CD4-positive, alpha-beta T cell treated with Interleukin-12 subunit alpha and Interleukin-12 subunit beta, for 1 hour (primary cell): ENCODE measurements around the gene LST1.

Experiments
- DNase-seq: peaks from one replicate; pipeline ENCODE4 v3.0.0-alpha.2; 2020

Gene LST1

GRCh38 chr6:31560697-31561058 is 25.4 kb upstream of the LST1 start:
- no peak for DNase-seq

DNA sequence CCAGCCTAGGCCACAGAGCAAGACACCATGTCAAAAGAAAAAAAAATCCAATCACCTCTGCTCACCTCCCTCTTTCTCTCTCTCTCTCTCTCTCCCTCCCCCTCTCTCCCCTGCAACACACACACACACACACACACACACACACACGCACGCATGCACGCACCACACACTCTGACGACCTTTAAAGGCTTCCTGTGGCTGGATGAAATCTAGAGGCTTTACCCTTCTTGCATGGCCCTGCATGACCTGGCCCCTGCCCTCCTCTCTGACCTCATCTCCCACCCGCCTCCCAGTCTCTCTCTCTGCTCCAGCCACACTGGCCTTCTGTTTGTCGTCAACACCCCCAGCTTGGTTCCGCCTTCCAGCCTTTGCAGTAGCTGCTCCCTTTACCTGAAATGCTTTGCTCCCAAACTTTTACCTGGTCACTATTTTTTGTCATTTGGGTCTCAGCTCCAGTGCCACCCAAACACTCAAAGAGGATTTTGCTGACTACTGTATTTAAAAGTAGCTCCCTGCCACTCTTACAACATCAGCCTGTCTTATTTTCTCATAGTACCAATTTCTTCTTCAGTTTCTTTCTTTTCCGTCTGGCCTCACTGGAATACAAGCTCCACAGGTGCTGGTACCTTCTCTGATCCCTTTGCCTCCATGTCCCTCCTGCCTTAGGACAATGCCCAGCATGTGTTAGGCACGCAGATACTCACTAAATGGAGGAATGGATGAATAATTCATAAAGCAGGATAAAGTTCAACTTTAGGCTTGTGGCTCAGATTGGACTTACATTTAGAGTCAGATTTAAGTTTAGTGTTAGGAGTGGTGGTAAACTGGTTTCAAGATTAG is 18.3 kb upstream of the LST1 start:
- DNase-seq: peak; percentile 50

GRCh38 chr6:31568537-31568961 is 17.5 kb upstream of the LST1 start:
- peak; percentile 88 for DNase-seq

- DNase-seq: no peak
Measured at GRCh38 chr6:31569861-31570536, 16.1 kb upstream of the LST1 start.

DNA sequence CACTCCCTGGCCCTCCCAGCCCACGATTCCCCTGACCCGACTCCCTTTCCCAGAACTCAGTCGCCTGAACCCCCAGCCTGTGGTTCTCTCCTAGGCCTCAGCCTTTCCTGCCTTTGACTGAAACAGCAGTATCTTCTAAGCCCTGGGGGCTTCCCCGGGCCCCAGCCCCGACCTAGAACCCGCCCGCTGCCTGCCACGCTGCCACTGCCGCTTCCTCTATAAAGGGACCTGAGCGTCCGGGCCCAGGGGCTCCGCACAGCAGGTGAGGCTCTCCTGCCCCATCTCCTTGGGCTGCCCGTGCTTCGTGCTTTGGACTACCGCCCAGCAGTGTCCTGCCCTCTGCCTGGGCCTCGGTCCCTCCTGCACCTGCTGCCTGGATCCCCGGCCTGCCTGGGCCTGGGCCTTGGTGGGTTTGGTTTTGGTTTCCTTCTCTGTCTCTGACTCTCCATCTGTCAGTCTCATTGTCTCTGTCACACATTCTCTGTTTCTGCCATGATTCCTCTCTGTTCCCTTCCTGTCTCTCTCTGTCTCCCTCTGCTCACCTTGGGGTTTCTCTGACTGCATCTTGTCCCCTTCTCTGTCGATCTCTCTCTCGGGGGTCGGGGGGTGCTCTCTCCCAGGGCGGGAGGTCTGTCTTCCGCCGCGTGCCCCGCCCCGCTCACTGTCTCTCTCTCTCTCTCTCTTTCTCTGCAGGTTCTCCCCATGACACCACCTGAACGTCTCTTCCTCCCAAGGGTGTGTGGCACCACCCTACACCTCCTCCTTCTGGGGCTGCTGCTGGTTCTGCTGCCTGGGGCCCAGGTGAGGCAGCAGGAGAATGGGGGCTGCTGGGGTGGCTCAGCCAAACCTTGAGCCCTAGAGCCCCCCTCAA is 13.8 kb upstream of the LST1 start, which contains the start of gene LTA:
Gene LTA, plus strand, starts transcription at position 249 of the 871 bp plus-strand sequence. Its CDS starts 454 bp downstream, at position 703.
- DNase-seq: peak; percentile 83

DNA sequence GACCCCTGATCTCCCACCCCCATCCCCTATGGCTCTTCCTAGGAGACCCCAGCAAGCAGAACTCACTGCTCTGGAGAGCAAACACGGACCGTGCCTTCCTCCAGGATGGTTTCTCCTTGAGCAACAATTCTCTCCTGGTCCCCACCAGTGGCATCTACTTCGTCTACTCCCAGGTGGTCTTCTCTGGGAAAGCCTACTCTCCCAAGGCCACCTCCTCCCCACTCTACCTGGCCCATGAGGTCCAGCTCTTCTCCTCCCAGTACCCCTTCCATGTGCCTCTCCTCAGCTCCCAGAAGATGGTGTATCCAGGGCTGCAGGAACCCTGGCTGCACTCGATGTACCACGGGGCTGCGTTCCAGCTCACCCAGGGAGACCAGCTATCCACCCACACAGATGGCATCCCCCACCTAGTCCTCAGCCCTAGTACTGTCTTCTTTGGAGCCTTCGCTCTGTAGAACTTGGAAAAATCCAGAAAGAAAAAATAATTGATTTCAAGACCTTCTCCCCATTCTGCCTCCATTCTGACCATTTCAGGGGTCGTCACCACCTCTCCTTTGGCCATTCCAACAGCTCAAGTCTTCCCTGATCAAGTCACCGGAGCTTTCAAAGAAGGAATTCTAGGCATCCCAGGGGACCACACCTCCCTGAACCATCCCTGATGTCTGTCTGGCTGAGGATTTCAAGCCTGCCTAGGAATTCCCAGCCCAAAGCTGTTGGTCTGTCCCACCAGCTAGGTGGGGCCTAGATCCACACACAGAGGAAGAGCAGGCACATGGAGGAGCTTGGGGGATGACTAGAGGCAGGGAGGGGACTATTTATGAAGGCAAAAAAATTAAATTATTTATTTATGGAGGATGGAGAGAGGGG is 12.6 kb upstream of the LST1 start:
- no peak for DNase-seq

DNA sequence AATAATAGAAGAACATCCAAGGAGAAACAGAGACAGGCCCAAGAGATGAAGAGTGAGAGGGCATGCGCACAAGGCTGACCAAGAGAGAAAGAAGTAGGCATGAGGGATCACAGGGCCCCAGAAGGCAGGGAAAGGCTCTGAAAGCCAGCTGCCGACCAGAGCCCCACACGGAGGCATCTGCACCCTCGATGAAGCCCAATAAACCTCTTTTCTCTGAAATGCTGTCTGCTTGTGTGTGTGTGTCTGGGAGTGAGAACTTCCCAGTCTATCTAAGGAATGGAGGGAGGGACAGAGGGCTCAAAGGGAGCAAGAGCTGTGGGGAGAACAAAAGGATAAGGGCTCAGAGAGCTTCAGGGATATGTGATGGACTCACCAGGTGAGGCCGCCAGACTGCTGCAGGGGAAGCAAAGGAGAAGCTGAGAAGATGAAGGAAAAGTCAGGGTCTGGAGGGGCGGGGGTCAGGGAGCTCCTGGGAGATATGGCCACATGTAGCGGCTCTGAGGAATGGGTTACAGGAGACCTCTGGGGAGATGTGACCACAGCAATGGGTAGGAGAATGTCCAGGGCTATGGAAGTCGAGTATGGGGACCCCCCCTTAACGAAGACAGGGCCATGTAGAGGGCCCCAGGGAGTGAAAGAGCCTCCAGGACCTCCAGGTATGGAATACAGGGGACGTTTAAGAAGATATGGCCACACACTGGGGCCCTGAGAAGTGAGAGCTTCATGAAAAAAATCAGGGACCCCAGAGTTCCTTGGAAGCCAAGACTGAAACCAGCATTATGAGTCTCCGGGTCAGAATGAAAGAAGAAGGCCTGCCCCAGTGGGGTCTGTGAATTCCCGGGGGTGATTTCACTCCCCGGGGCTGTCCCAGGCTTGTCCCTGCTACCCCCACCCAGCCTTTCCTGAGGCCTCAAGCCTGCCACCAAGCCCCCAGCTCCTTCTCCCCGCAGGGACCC is 11.7 kb upstream of the LST1 start:
- no peak for DNase-seq

- DNase-seq: peak; percentile 92
Measured at GRCh38 chr6:31575335-31575901, 10.7 kb upstream of the LST1 start, which contains the start of gene TNF. TSS of gene TNF (plus strand) at chr6:31575565. CDS start at chr6:31575742, 177 bp downstream.

GRCh38 chr6:31575952-31576685 is 10.0 kb upstream of the LST1 start:
- DNase-seq: no peak

- DNase-seq: peak; percentile 64
Measured at GRCh38 chr6:31576897-31577578, 9.0 kb upstream of the LST1 start.

DNA sequence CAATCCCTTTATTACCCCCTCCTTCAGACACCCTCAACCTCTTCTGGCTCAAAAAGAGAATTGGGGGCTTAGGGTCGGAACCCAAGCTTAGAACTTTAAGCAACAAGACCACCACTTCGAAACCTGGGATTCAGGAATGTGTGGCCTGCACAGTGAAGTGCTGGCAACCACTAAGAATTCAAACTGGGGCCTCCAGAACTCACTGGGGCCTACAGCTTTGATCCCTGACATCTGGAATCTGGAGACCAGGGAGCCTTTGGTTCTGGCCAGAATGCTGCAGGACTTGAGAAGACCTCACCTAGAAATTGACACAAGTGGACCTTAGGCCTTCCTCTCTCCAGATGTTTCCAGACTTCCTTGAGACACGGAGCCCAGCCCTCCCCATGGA is 8.5 kb upstream of the LST1 start:
- no peak for DNase-seq

- DNase-seq: no peak
Measured at GRCh38 chr6:31578184-31579118, 7.6 kb upstream of the LST1 start.

GRCh38 chr6:31579119-31579505 is 7.0 kb upstream of the LST1 start:
- DNase-seq: no peak

GRCh38 chr6:31579546-31580437 is 6.3 kb upstream of the LST1 start:
- no peak for DNase-seq

DNA sequence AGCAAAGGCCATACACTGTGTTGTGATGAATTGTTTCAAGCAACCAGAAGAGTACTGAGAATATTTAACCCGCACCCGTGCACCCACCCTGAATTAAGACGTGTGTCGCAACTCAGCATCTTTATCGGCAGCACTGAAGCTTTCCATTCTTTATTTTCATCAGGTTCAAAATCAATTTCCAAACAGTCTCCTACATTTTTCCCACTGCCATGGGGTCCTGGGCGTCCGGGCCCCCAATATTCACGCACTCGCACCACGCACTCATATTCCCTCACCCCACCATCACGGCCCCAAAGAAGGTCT is 5.7 kb upstream of the LST1 start:
- no peak for DNase-seq

DNA sequence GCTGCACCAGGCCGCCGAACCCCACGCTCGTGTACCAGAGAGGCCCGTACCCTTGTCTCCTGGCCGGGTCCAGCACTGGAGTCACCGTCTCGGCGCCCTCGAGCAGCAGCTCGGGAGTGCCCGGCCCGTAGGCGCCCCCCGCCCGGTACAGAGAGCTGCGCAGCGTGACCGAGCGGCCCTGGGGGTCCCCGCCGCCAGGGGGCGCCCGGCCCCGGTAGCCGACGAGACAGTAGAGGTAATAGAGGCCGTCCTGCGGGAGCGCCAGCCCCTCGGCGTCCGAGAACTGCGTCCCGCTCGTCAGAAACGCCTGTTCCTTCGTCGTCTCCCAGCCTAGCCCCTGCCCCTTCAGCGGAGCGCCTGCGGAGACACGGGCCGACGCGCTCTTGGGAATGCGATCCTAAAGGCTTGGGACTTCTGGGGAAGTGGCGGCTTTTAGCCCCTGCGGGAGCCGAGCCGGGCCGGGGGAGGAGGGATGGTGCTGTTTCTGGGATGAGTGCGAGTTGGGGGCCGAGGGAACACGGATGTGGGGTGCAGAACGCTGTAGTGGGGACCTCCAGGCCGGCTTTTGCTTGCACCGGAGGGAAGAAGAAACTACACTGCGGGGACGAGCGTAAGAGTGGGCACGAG is 5.2 kb upstream of the LST1 start:
- DNase-seq: peak; percentile 91
